GM12864 (cell line): ENCODE results near the gene KISS1R.

Experiments used
- DNase-seq: peaks from one replicate; pipeline ENCODE4 v3.0.0-alpha.2; 2011; ENCODE audit warnings: low read depth
- H3K4me3 ChIP-seq: 2 replicates; pipeline ENCODE4 v1.5.1; 2011; ENCODE audit warnings: mild to moderate bottlenecking, low read depth, low read length, control low read depth
- CTCF ChIP-seq: IDR thresholded peaks from 2 replicates; pipeline ENCODE4 v1.5.1; 2011; ENCODE audit warnings: low read depth, mild to moderate bottlenecking, moderate library complexity, low read length, control low read depth, inconsistent platforms; ENCODE audit errors: missing control alignments

KISS1R gene

GRCh38 chr19:919199-920050 is 2.3 kb downstream of the KISS1R start:
- H3K4me3 ChIP-seq, result peak overlapping the region; percentile 40
- no peak for DNase-seq
- no peak for TF ChIP-seq CTCF

GRCh38 chr19:920051-920864 is 3.1 kb downstream of the KISS1R start:
- H3K4me3 ChIP-seq, result peak overlapping the region; percentile 40
- TF ChIP-seq CTCF, result no peak
- DNase-seq, result no peak

DNA sequence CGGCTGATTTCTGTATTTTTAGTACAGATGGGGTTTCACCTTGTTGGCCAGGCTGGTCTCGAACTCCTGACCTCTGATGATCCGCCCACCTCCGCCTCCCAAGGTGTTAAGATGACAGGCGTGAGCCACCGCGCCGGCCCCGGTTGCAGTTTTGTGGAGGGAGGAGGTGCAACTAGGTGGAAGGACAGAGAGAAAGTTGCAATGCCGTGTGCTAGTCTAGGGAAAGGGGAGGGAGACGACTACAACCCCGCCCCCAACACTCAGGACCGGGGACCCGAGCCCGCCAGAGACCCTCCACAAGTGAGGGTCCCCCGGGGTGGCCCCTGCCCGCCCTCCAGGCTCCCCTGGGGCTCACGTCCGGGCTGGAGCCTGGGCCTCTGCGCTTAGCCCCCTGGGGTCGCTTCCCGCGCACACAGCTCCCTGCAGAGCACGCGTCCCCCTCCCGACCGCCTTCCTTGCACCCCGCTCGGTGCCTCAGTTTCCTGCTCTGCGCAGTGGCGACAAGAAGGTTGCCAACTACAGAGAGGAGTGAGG is 7.5 kb downstream of the KISS1R start:
- no peak for DNase-seq
- H3K4me3 ChIP-seq, result peak overlapping the region; percentile 95
- no peak for TF ChIP-seq CTCF

- no peak for TF ChIP-seq CTCF
- peak overlapping the region; percentile 95 for H3K4me3 ChIP-seq
- peak; percentile 77 for DNase-seq
These were observed 8.0 kb downstream of the KISS1R start for GRCh38 chr19:925087-925525.

GRCh38 chr19:925526-926322 is 8.6 kb downstream of the KISS1R start, which contains the start of gene ARID3A:
Gene ARID3A (plus strand): TSS chr19:926035. CDS start chr19:929529, 3,494 bp downstream.
- no peak for TF ChIP-seq CTCF
- DNase-seq, result no peak
- peak within 1 kb of the TSS; percentile 95 for H3K4me3 ChIP-seq

DNA sequence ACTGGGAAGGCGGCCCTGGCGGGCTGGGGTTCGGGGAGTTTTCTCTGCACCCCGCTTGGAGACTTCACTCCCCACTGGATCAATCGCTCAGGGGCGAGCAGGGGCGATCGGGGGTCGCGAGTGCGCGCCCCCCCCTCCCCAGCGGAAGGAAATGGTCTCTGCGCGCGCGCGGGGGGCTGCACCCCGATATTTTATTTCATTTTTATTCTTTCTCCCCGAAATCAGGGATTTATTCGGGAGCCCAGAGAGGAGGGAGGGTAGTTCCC is 9.1 kb downstream of the KISS1R start:
- peak overlapping the region; percentile 95 for H3K4me3 ChIP-seq
- no peak for TF ChIP-seq CTCF
- no peak for DNase-seq
